SK-N-SH (cell line): ENCODE measurements around the gene GALNT11. TPM values are rescaled to one million over a fixed set of nuclear protein-coding genes. Genes with fewer than 3 reads are reported as not detected.

Source experiments
- CTCF ChIA-PET: fragments of 300-600, 350-600 bp; formaldehyde crosslinking; extraction: SDS; loops from one replicate; lab custom pipeline; 2021; lab: Yijun Ruan, JAX
- POLR2A ChIA-PET: fragments of 350-600 bp; sonication (Branson Sonifier 250); formaldehyde crosslinking; extraction: SDS; loops from one replicate; lab custom pipeline; 2020; ENCODE audit warnings: antibody characterized with exemption, inconsistent platforms; lab: Yijun Ruan, JAX
- DNase-seq: peaks from one replicate; pipeline ENCODE4 v3.0.0; 2012
- H2AFZ ChIP-seq: fragments of 200-600 bp; sonication (generic); 2 replicates; pipeline ENCODE4 v1.8.1; 2016; ENCODE audit warnings: antibody characterized with exemption, mild to moderate bottlenecking, low read depth
- H3F3A ChIP-seq: fragments of 200-600 bp; sonication (generic); replicated peaks from 2 replicates; pipeline ENCODE3; 2016; ENCODE audit warnings: antibody characterized with exemption, mild to moderate bottlenecking; ENCODE audit not compliant: insufficient read depth
- H3K27ac ChIP-seq, 2 experiments: fragments of 200-500 bp in 1 of 2; fragments of 200-600 bp in 1 of 2; sonication (Bioruptor generic) in 1 of 2; sonication (generic), shearing (Covaris generic) in 1 of 2; 2 replicates each; pipeline versions ENCODE4 v1.5.1 to v1.6.1; 2014 to 2016; ENCODE audit warnings: low read depth in 2 of 2, inconsistent platforms in 1 of 2, low read length in 1 of 2, mild to moderate bottlenecking in 1 of 2, mixed read lengths in 1 of 2
- H3K27me3 ChIP-seq: fragments of 200-600 bp; sonication (generic), shearing (Covaris generic); 2 replicates; pipeline ENCODE4 v1.6.1; 2016; ENCODE audit warnings: mixed run types; ENCODE audit not compliant: insufficient read depth
- H3K36me3 ChIP-seq, 2 experiments: fragments of 200-500 bp in 1 of 2; fragments of 200-600 bp in 1 of 2; sonication (Bioruptor generic) in 1 of 2; sonication (generic) in 1 of 2; replicated peaks in 1 of 2; 2 replicates each; pipeline versions ENCODE3 to v1.5.1; 2014 to 2016; ENCODE audit warnings: low read length in 1 of 2, mild to moderate bottlenecking in 1 of 2; ENCODE audit not compliant: insufficient read depth in 2 of 2, control insufficient read depth in 1 of 2
- H3K4me1 ChIP-seq, 2 experiments: fragments of 200-500 bp in 1 of 2; fragments of 200-600 bp in 1 of 2; sonication (Bioruptor generic) in 1 of 2; sonication (generic), shearing (Covaris generic) in 1 of 2; 2 replicates each; pipeline versions ENCODE4 v1.5.1 to v1.6.1; 2014 to 2016; ENCODE audit warnings: low read depth in 1 of 2, low read length in 1 of 2, mixed run types in 1 of 2; ENCODE audit not compliant: insufficient read depth in 2 of 2, control insufficient read depth in 1 of 2
- H3K4me2 ChIP-seq: fragments of 200-600 bp; sonication (generic), shearing (Covaris generic); 2 replicates; pipeline ENCODE4 v1.6.1; 2017; ENCODE audit warnings: mixed run types
- H3K4me3 ChIP-seq, 2 experiments: fragments of 200-500 bp in 1 of 2; fragments of 200-600 bp in 1 of 2; sonication (Bioruptor generic) in 1 of 2; sonication (generic), shearing (Covaris generic) in 1 of 2; 2 replicates each; pipeline versions ENCODE4 v1.5.1 to v1.8.1; 2014 to 2016; ENCODE audit warnings: low read depth in 2 of 2, inconsistent platforms in 1 of 2, low read length in 1 of 2, mild to moderate bottlenecking in 1 of 2, mixed read lengths in 1 of 2, moderate library complexity in 1 of 2
- H3K79me2 ChIP-seq: fragments of 200-600 bp; sonication (generic); 2 replicates; pipeline ENCODE4 v1.8.1; 2017; ENCODE audit warnings: mild to moderate bottlenecking; ENCODE audit not compliant: insufficient read depth
- H3K9ac ChIP-seq: fragments of 200-600 bp; sonication (generic); 2 replicates; pipeline ENCODE4 v1.6.1; 2017; ENCODE audit warnings: mixed run types
- H3K9me2 ChIP-seq: fragments of 200-600 bp; sonication (generic); 2 replicates; pipeline ENCODE4 v1.6.1; 2017; ENCODE audit warnings: mixed run types
- H3K9me3 ChIP-seq: fragments of 200-600 bp; sonication (generic); 2 replicates; pipeline ENCODE4 v1.6.1; 2017; ENCODE audit warnings: mixed run types, mild to moderate bottlenecking, moderate library complexity
- H4K20me1 ChIP-seq: fragments of 200-600 bp; sonication (generic); 2 replicates; pipeline ENCODE4 v1.6.1; 2017; ENCODE audit warnings: mild to moderate bottlenecking, mixed run types; ENCODE audit not compliant: insufficient read depth
- CHD2 ChIP-seq: fragments of 150-350 bp; IDR thresholded peaks from 2 replicates; pipeline ENCODE4 v1.6.1; 2018; ENCODE audit warnings: low read length; ENCODE audit not compliant: partially characterized antibody
- CTCF ChIP-seq: fragments of 200-600 bp; sonication (generic); IDR thresholded peaks from 2 replicates; pipeline ENCODE4 v1.6.1; 2017; ENCODE audit warnings: antibody characterized with exemption, mild to moderate bottlenecking, moderate library complexity
- ELF1 ChIP-seq: IDR thresholded peaks from 2 replicates; pipeline ENCODE4 v1.4.0; 2012
- GABPA ChIP-seq: IDR thresholded peaks from 2 replicates; pipeline ENCODE4 v1.4.0; 2012; ENCODE audit warnings: low read depth, mild to moderate bottlenecking
- MAX ChIP-seq: IDR thresholded peaks from 2 replicates; pipeline ENCODE4 v1.4.0; 2012; ENCODE audit warnings: low read depth
- MXI1 ChIP-seq: IDR thresholded peaks from 2 replicates; pipeline ENCODE4 v1.6.1; 2012; ENCODE audit warnings: mild to moderate bottlenecking, low read depth, low read length, improper control_type of control experiment
- NFIC ChIP-seq: IDR thresholded peaks from 2 replicates; pipeline ENCODE4 v1.4.0; 2012; ENCODE audit warnings: borderline replicate concordance
- NRF1 ChIP-seq: IDR thresholded peaks from 2 replicates; pipeline ENCODE4 v1.6.1; 2012; ENCODE audit warnings: low read depth, mild to moderate bottlenecking, low read length
- POLR2AphosphoS5 ChIP-seq: IDR thresholded peaks from 2 replicates; pipeline ENCODE4 v1.6.1; 2012; ENCODE audit warnings: low read depth, low read length
- RAD21 ChIP-seq: IDR thresholded peaks from 2 replicates; pipeline ENCODE4 v1.6.1; 2012; ENCODE audit warnings: mild to moderate bottlenecking, low read length
- RCOR1 ChIP-seq: fragments of 150-350 bp; IDR thresholded peaks from 2 replicates; pipeline ENCODE4 v1.6.1; 2017; ENCODE audit warnings: antibody characterized with exemption, low read length
- REST ChIP-seq: IDR thresholded peaks from 2 replicates; pipeline ENCODE4 v1.6.1; 2012; ENCODE audit warnings: mild to moderate bottlenecking, low read depth, low read length, moderate library complexity
- TCF12 ChIP-seq: IDR thresholded peaks from 2 replicates; pipeline ENCODE4 v1.4.0; 2012
- USF2 ChIP-seq: fragments of 150-350 bp; IDR thresholded peaks from 2 replicates; pipeline ENCODE4 v1.6.1; 2017; ENCODE audit warnings: antibody characterized with exemption, low read length, low read depth, borderline replicate concordance
- WGBS: methylation state at CpG from one replicate; pipeline ENCODE4 v1.1.6; 2017; ENCODE audit warnings: low lambda C conversion rate; 5-methylcytosine and 5-hydroxymethylcytosine counted together
- polyA plus RNA-seq, 3 experiments: library from polyadenylated mRNA; depleted of rRNA; stranded (reverse); fragments of >200 nt; gene quantifications; 2 replicates each; pipeline ENCODE4 v1.2.3, GENCODE V29; 2012
- TF ChIP-seq, protein P1 (sequence below): IDR thresholded peaks from 2 replicates; pipeline ENCODE4 v1.4.0; 2012; ENCODE audit warnings: low read depth, borderline replicate concordance

The GALNT11 gene
- polyA plus RNA-seq, 1 of the 3 experiments (the other 2 are of a cell fraction) = 70.0 TPM

DNA sequence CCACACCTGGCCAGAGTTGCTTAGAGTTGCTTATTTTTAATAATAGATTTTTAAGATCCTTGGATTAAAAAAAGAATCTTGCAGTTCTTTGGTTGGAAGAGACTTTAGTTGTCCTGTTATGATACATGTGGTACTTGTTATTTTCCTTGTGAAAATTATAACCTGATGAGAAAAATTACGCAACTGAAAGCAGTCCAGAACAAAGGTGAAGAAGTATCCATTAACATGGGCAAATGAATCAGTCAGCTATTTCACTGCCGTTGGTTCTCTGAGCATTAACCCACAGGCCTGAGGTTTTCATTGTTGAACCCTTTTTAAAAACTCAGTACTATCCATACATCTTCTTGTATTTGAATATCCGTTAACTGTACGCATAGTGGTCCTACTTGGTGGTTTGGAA, 68.2 kb downstream of the GALNT11 start:
- Histone ChIP-seq H3K27me3 (no peaks in the 10 kb centered on the region), H3F3A (peaks cover 3% of the 10 kb centered on the region), H2AFZ (no peak overlapping the region), H3K36me3 (peaks cover 4 to 16% of the 10 kb centered on the region in 2 experiments), H3K27ac (no peak overlapping the region)
- TF ChIP-seq USF2 = no peak
- TF ChIP-seq, all 33 proteins: peak for 0
- H3K9me2 ChIP-seq = peaks cover 4% of the 10 kb centered on the region; the same call in 1 of the 2 replicates
- H3K4me2 ChIP-seq = no peak overlapping the region
- H4K20me1 ChIP-seq = no peaks in the 10 kb centered on the region
- H3K4me1 ChIP-seq = no peaks in the 10 kb centered on the region
- no peak for DNase-seq
- H3K79me2 ChIP-seq = no peaks in the 10 kb centered on the region
- ChIA-PET CTCF (no interaction called here), POLR2A (no interaction called here)
- H3K9ac ChIP-seq = no peak overlapping the region
- no peak overlapping the region for H3K4me3 ChIP-seq
- peaks cover 9% of the 10 kb centered on the region; the same call in 1 of the 2 replicates for H3K9me3 ChIP-seq
- WGBS = 97% methylated on average over 4 of the region's 4 CpGs

- POLR2A ChIA-PET = no interaction called here
- H3K4me3 ChIP-seq = no peak overlapping the region
These were observed 70.3 kb downstream of the GALNT11 start for GRCh38 chr7:152095771-152096170.

More at GRCh38 chr7:152095771-152096170, 70.3 kb downstream of the GALNT11 start:
- no peaks in the 10 kb centered on the region for H4K20me1 ChIP-seq
- no peak overlapping the region for H3K4me2 ChIP-seq
- H3K9me3 ChIP-seq = no peaks in the 10 kb centered on the region
- DNase-seq = no peak
- no peaks in the 10 kb centered on the region for H3K27me3 ChIP-seq
- 93% methylated on average over 1 of the region's 1 CpG for WGBS
- CTCF ChIA-PET = interaction anchor here (1.0 to 1.4 kb wide), 4 partner anchors 9 to 22 kb away, joined by 3 to 4 read pairs (median 3); no protein-coding TSS in a partner anchor
- H3K4me1 ChIP-seq = no peaks in the 10 kb centered on the region
- no peak overlapping the region for H2AFZ ChIP-seq
- peaks cover 4% of the 10 kb centered on the region; the same call in 1 of the 2 replicates for H3K9me2 ChIP-seq
- H3K9ac ChIP-seq = no peak overlapping the region
- TF ChIP-seq NFIC (no peak), GABPA (no peak), CTCF (no peak), ELF1 (no peak), RCOR1 (no peak), MAX (no peak), REST (no peak), RAD21 (no peak), TCF12 (no peak), POLR2AphosphoS5 (no peak), NRF1 (no peak), CHD2 (no peak), MXI1 (no peak)
- TF ChIP-seq, protein P1, sequence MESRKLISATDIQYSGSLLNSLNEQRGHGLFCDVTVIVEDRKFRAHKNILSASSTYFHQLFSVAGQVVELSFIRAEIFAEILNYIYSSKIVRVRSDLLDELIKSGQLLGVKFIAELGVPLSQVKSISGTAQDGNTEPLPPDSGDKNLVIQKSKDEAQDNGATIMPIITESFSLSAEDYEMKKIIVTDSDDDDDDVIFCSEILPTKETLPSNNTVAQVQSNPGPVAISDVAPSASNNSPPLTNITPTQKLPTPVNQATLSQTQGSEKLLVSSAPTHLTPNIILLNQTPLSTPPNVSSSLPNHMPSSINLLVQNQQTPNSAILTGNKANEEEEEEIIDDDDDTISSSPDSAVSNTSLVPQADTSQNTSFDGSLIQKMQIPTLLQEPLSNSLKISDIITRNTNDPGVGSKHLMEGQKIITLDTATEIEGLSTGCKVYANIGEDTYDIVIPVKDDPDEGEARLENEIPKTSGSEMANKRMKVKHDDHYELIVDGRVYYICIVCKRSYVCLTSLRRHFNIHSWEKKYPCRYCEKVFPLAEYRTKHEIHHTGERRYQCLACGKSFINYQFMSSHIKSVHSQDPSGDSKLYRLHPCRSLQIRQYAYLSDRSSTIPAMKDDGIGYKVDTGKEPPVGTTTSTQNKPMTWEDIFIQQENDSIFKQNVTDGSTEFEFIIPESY = no peak
- peaks cover 5 to 16% of the 10 kb centered on the region in 2 experiments for H3K36me3 ChIP-seq
- H3K27ac ChIP-seq = no peak overlapping the region
- no peaks in the 10 kb centered on the region for H3K79me2 ChIP-seq
- H3F3A ChIP-seq = peaks cover 5% of the 10 kb centered on the region
